ENCODE results near the gene MPO.

MPO gene

DNA sequence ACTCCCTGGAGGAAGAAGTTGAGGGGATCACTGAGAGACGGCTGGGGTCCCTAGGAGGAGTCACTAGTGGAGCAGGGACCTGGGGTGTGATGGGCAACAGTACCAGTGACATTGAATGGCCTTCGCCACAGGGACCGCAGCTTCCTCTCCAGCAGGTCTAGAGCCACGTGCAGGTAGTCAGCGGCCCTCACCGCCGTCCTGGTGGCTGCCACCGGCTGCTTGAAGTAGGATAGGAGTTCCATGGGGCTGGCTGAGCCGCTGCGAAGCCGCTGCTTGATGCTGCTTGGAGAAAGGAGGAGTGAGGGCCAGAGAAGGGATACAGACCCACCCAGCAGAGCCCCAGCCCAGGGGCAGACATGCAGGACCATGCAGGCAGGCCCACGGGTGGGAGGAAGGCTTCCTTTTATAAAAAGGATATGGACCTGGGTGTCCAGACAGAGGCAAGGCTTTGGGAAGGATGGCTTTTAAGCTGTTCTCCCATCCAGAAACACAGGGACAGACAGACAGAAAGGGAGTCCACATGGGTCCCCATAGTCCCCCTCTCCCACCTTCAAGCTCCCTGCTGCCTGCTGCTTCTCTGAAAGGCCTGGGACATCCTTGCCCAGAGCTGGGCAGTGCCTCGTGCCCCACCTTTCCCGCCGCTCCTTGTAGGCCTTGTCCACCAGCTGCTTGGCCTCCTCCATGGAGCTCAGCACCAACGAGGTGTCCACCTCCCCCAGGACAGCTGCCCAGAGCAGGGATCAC is 827 bp downstream of the MPO start:
- no peak for DNase-seq (ENCODE audit: low read depth, low spot score)

GRCh38 chr17:58279016-58279711 is 1.6 kb downstream of the MPO start:
- no peak for DNase-seq (ENCODE audit: low read depth, low spot score)

DNA sequence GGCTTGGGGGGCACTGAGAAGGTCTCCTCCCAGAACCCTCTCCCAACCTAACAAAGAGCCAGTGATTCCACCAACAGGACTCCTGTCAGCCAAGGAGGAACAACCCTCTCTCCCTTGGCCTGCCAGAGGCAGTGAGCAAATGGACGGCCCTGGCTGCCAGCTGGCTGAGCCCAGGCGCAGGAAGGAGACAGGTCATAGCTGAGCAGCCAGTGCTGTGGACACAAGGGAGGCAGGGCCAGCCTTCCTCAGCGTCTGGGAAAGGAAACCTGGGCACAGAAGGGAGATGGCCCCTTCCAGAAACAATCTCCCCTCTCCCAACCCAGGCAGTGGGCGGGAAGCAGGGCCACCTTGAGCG is 2.1 kb downstream of the MPO start:
- no peak for DNase-seq (ENCODE audit: low read depth, low spot score)

- DNase-seq (ENCODE audit: low read depth, low spot score): no peak
These were observed 2.7 kb downstream of the MPO start for GRCh38 chr17:58277802-58278595.

GRCh38 chr17:58277107-58277801 is 3.5 kb downstream of the MPO start:
- DNase-seq (ENCODE audit: low read depth, low spot score): no peak

GRCh38 chr17:58276423-58276822 is 4.3 kb downstream of the MPO start:
- no peak for DNase-seq (ENCODE audit: low read depth, low spot score)

- DNase-seq (ENCODE audit: low read depth, low spot score): no peak
These were observed 5.3 kb downstream of the MPO start for GRCh38 chr17:58275417-58275816.

- no peak for DNase-seq (ENCODE audit: low read depth, low spot score)
These were observed 7.2 kb downstream of the MPO start for GRCh38 chr17:58273453-58274104.

- DNase-seq (ENCODE audit: low read depth, low spot score): no peak
These were observed 8.1 kb downstream of the MPO start for GRCh38 chr17:58272367-58273280.

- no peak for DNase-seq (ENCODE audit: low read depth, low spot score)
These were observed 9.4 kb downstream of the MPO start for GRCh38 chr17:58271216-58271931.

- DNase-seq (ENCODE audit: low read depth, low spot score): no peak
These were observed 10.1 kb downstream of the MPO start for GRCh38 chr17:58270476-58271215.

- no peak for DNase-seq (ENCODE audit: low read depth, low spot score)
These were observed 11.0 kb downstream of the MPO start for GRCh38 chr17:58269557-58270291.

DNA sequence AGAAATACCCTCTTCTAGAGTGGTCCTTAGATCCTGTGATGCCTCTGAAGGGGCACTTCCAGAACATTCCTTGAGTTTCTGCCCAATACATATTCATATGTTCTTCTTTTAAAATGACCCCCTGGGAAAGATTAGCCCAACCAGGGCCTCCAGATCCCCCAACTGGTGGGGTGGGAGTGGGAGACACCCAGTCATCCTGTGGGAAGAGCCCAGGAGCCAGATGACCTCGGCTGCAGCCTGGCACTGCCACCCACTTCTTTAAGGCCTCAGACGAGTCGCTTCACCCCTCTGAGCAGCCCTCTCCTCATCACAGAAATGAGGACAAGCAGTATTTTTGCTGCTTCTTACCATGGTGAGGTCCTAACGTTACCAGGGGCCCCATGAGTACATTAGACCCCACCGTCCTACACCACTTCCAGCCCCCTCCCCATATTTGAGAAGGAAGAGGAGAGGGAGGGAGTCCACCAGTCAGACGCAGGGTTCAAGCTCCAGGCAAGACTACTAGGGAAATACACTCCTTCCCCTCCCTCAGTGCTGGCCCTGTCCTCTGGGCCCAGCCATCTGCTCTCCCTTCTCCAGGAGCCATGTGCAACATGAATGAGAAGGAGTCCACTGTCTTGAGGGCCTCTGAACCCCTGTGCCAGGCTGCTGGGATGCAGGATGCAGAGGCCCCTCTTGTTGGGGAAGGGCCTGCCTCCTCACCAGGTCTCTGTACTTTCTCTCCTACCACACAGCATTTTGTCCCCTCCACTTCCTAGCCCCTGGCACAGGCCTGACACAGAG is 11.8 kb downstream of the MPO start:
- no peak for DNase-seq (ENCODE audit: low read depth, low spot score)

DNA sequence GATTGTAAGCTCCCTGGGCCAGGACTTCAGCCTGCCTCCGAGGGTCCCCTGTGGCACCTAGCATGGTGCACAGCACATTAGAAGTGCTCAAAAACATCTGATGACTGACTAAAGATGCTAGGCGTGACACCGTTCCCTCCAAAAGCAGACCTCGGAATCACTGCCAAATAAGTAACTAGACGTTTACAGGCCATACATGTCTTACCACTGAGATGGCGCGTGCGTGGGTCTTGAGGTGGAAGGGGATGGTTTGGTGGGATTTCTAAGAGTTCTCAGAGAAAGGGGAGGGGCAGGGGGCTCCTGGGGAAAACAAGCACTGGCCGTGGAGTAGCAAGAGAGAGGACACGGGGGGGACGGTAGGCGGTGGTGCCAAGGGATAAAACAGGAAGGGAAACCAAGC is 12.4 kb downstream of the MPO start:
- DNase-seq (ENCODE audit: low read depth, low spot score): no peak

DNA sequence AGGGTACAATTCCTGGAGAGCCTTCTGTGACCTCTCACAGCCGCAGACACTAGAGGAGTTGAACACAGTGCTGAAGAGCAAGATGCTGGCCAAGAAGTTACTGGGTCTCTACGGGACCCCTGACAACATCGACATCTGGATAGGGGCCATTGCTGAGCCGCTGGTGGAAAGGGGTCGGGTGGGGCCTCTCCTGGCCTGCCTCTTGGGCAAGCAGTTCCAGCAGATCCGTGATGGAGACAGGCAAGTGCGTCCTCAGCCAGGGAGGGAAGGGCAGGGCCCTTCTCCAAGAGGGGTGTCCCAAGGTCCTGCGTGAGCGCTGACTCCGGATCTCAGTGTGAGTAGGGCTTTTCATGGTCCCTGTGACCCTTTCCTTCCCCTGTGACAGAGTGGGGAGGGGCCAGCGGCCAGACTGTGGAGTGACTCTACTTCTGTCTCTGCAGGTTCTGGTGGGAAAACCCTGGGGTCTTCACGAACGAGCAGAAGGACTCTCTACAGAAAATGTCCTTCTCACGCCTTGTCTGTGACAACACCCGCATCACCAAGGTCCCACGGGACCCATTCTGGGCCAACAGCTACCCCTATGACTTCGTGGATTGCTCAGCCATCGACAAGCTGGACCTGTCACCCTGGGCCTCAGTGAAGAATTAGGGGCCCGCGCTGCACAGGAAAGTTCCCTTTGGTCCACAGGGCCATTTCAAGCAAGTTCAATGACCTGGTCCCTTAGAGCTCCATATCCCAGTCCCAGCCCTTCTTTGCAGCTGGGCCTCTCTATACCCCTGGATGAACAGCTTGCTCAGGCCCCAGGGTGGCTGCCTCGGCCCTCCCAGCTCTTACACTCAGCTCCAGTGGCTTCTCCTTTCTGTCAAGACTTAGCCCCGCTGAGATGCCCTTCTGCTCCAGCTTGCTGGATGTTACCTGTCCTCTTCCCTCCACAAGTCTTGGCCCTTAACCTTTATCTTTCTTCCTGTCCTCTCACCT is 13.1 kb downstream of the MPO start:
- DNase-seq (ENCODE audit: low read depth, low spot score): no peak

Measured in brain pericyte (primary cell).